Progenitor cell of endocrine pancreas (in vitro differentiated cells): Measurements from ENCODE around the gene CRLF2. TPM values are rescaled to one million over a fixed set of nuclear protein-coding genes. Genes with fewer than 3 reads are reported as not detected.
"Not testable (repeated sequence)": the region's sequence is repeated elsewhere in the genome, so short reads cannot be mapped to it uniquely, and the experiment has no call there.

Source experiments
- DNase-seq: peaks from one replicate; pipeline ENCODE4 v3.0.0; 2021; ENCODE audit warnings: low spot score; ENCODE audit not compliant: unreplicated experiment
- H3K27ac Mint-ChIP-seq: 2 replicates; pipeline ENCODE4 v1.8.0; 2021; ENCODE audit warnings: mild to moderate bottlenecking, moderate library complexity, mixed read lengths
- H3K27me3 Mint-ChIP-seq: 2 replicates; pipeline ENCODE4 v1.8.0; 2021; ENCODE audit warnings: mixed read lengths
- H3K36me3 Mint-ChIP-seq: 2 replicates; pipeline ENCODE4 v1.8.0; 2022; ENCODE audit warnings: mixed read lengths; ENCODE audit not compliant: insufficient read depth
- H3K4me1 Mint-ChIP-seq: 2 replicates; pipeline ENCODE4 v1.8.0; 2021; ENCODE audit warnings: low read depth, mixed read lengths
- H3K4me3 Mint-ChIP-seq: 2 replicates; pipeline ENCODE4 v1.8.0; 2021; ENCODE audit warnings: low read depth, mild to moderate bottlenecking, moderate library complexity, mixed read lengths
- H3K9me3 Mint-ChIP-seq: 2 replicates; pipeline ENCODE4 v1.8.0; 2021; ENCODE audit warnings: low read depth, mixed read lengths
- CTCF ChIP-seq: fragments of 200-600 bp; sonication (generic); IDR thresholded peaks from one replicate; pipeline ENCODE4 v1.5.0; 2021; ENCODE audit warnings: antibody characterized with exemption, mild to moderate bottlenecking; ENCODE audit not compliant: unreplicated experiment
- total RNA-seq: library from RNA; stranded (reverse); gene quantifications from 2 replicates; pipeline ENCODE4 v1.2.1, GENCODE V29; 2021

CRLF2 gene
- total RNA-seq, 1 donor from 2014 or later, result not detected

GRCh38 chrX:1239681-1240142 lies 27.3 kb upstream of the CRLF2 start:
- Mint-ChIP-seq H3K36me3 (no peaks in the 10 kb centered on the region), H3K9me3 (no peaks in the 10 kb centered on the region), H3K27me3 (peaks cover 5% of the 10 kb centered on the region), H3K4me3 (no peak overlapping the region), H3K27ac (no peak overlapping the region), H3K4me1 (no peaks in the 10 kb centered on the region)
- DNase-seq, result no peak
- TF ChIP-seq CTCF, result no peak

GRCh38 chrX:1231850-1232465 lies 19.5 kb upstream of the CRLF2 start:
- Mint-ChIP-seq H3K36me3 (no peaks in the 10 kb centered on the region), H3K4me1 (no peaks in the 10 kb centered on the region)

GRCh38 chrX:1228101-1228500 lies 15.7 kb upstream of the CRLF2 start:
- H3K4me1 Mint-ChIP-seq, H3K27ac Mint-ChIP-seq, H3K27me3 Mint-ChIP-seq, DNase-seq, H3K36me3 Mint-ChIP-seq, H3K4me3 Mint-ChIP-seq: not testable (repeated sequence)
- H3K9me3 Mint-ChIP-seq, result peaks cover 21% of the 10 kb centered on the region

More at GRCh38 chrX:1231850-1232465, 19.5 kb upstream of the CRLF2 start:
- H3K27ac Mint-ChIP-seq, result no peak overlapping the region
- DNase-seq, result no peak
- H3K9me3 Mint-ChIP-seq, result peaks cover 7% of the 10 kb centered on the region
- no peaks in the 10 kb centered on the region for H3K27me3 Mint-ChIP-seq
- no peak overlapping the region for H3K4me3 Mint-ChIP-seq
- no peak for TF ChIP-seq CTCF

GRCh38 chrX:1226249-1226648 lies 13.8 kb upstream of the CRLF2 start:
- no peak overlapping the region for H3K4me3 Mint-ChIP-seq
- peaks cover 26% of the 10 kb centered on the region for H3K9me3 Mint-ChIP-seq
- DNase-seq, result no peak
- H3K36me3 Mint-ChIP-seq, result no peaks in the 10 kb centered on the region
- peak overlapping the region; percentile 55 for H3K27ac Mint-ChIP-seq
- H3K27me3 Mint-ChIP-seq, result no peaks in the 10 kb centered on the region
- no peaks in the 10 kb centered on the region for H3K4me1 Mint-ChIP-seq
- TF ChIP-seq CTCF, result no peak

- H3K9me3 Mint-ChIP-seq, result peaks cover 26% of the 10 kb centered on the region
- H3K27me3 Mint-ChIP-seq, result no peaks in the 10 kb centered on the region
- H3K27ac Mint-ChIP-seq, result no peak overlapping the region
- no peak for TF ChIP-seq CTCF
- no peak overlapping the region for H3K4me3 Mint-ChIP-seq
- DNase-seq, result no peak
- H3K36me3 Mint-ChIP-seq, result no peaks in the 10 kb centered on the region
- no peaks in the 10 kb centered on the region for H3K4me1 Mint-ChIP-seq
These were observed 12.5 kb upstream of the CRLF2 start for GRCh38 chrX:1224954-1225353.

GRCh38 chrX:1223242-1223600 lies 10.8 kb upstream of the CRLF2 start:
- TF ChIP-seq CTCF, result no peak
- no peaks in the 10 kb centered on the region for H3K36me3 Mint-ChIP-seq
- no peak overlapping the region for H3K4me3 Mint-ChIP-seq
- no peaks in the 10 kb centered on the region for H3K4me1 Mint-ChIP-seq
- H3K9me3 Mint-ChIP-seq, result peaks cover 26% of the 10 kb centered on the region
- no peaks in the 10 kb centered on the region for H3K27me3 Mint-ChIP-seq
- no peak overlapping the region for H3K27ac Mint-ChIP-seq
- no peak for DNase-seq
